GM12878 (cell line): ENCODE data around the gene MBD5. TPM values are rescaled to one million over a fixed set of nuclear protein-coding genes. Genes with fewer than 3 reads are reported as not detected.
A peak's percentile ranks its signal among the peaks of the same experiment; 100 is the strongest.

Source experiments
- ATAC-seq: fragments of 200-7000 bp; cut with Tn5 transposase; 3 replicates; pipeline ENCODE4 v1.9.1; 2020; ENCODE audit warnings: mild to moderate bottlenecking, moderate library complexity
- BruUV-seq: library from RNA; stranded (reverse); fragments of 400-500 nt; replicated peaks from 2 replicates; lab custom pipeline; 2021; lab: Mats Ljungman, UMichigan
- CTCF ChIA-PET: fragments of 300-600 bp; sonication (Branson Sonifier 250); formaldehyde crosslinking; extraction: SDS; loops from one replicate; lab custom pipeline; 2021; ENCODE audit warnings: inconsistent platforms; lab: Yijun Ruan, JAX
- POLR2A ChIA-PET: fragments of 350-600 bp; formaldehyde crosslinking; extraction: SDS; loops from one replicate; lab custom pipeline; 2021; ENCODE audit warnings: inconsistent platforms; lab: Charles Lee
- RAD21 ChIA-PET: fragments of 300-600 bp; sonication (Branson Sonifier 250); formaldehyde crosslinking; loops from one replicate; lab custom pipeline; 2023; ENCODE audit warnings: antibody characterized with exemption; ENCODE audit not compliant: unreplicated experiment; lab: Charles Lee
- SMC1A ChIA-PET: fragments of 300-600 bp; sonication (Branson Sonifier 250); formaldehyde crosslinking; loops from one replicate; lab custom pipeline; 2023; ENCODE audit not compliant: unreplicated experiment, uncharacterized antibody; lab: Charles Lee
- DNase-seq: peaks from one replicate; pipeline ENCODE4 v3.0.0-alpha.2; 2011; ENCODE audit warnings: low read depth, low spot score
- FAIRE-seq: peaks from 3 replicates; lab custom pipeline; 2011; peaks lifted over from hg19 to GRCh38; lab: Jason Lieb, UNC
- H2AFZ ChIP-seq: 2 replicates; pipeline ENCODE4 v1.6.0; 2011; ENCODE audit warnings: low read depth, low read length, control low read depth; ENCODE audit not compliant: control insufficient read depth
- H3K27ac ChIP-seq: 2 replicates; pipeline ENCODE4 v1.5.1; 2011; ENCODE audit warnings: control low read depth; ENCODE audit not compliant: control insufficient read depth, insufficient read depth
- H3K27me3 ChIP-seq, 2 experiments: replicated peaks in 1 of 2; 2 replicates each; pipeline versions ENCODE4 v1.6.0 to v1.6.1; 2011; ENCODE audit warnings: low read length in 1 of 2; ENCODE audit not compliant: control insufficient read depth in 2 of 2, insufficient read depth in 2 of 2
- H3K36me3 ChIP-seq, 2 experiments: 2 replicates each; pipeline ENCODE4 v1.5.1; 2011; ENCODE audit warnings: low read length in 1 of 2; ENCODE audit not compliant: control insufficient read depth in 2 of 2, insufficient read depth in 2 of 2
- H3K4me1 ChIP-seq: 2 replicates; pipeline ENCODE4 v1.6.1; 2011; ENCODE audit warnings: mild to moderate bottlenecking, low read length, moderate library complexity, mixed read lengths; ENCODE audit not compliant: control insufficient read depth, insufficient read depth
- H3K4me2 ChIP-seq: 2 replicates; pipeline ENCODE4 v1.6.0; 2011; ENCODE audit warnings: control low read depth; ENCODE audit not compliant: control insufficient read depth, insufficient read depth
- H3K4me3 ChIP-seq: fragments of 200-600 bp; sonication (generic); 2 replicates; pipeline ENCODE4 v1.5.1; 2016
- H3K79me2 ChIP-seq: 2 replicates; pipeline ENCODE4 v1.6.0; 2011; ENCODE audit warnings: low read length; ENCODE audit not compliant: control insufficient read depth, insufficient read depth
- H3K9ac ChIP-seq: 2 replicates; pipeline ENCODE4 v1.8.0; 2011; ENCODE audit warnings: low read length, control low read depth, mixed read lengths; ENCODE audit not compliant: control insufficient read depth, insufficient read depth
- H3K9me3 ChIP-seq: replicated peaks from 3 replicates; pipeline ENCODE4 v1.5.1; 2011; ENCODE audit warnings: mild to moderate bottlenecking, low read length; ENCODE audit not compliant: control insufficient read depth, insufficient read depth
- H4K20me1 ChIP-seq: 2 replicates; pipeline ENCODE4 v1.6.0; 2011; ENCODE audit not compliant: control insufficient read depth, insufficient read depth
- CBX3 ChIP-seq: fragments of 200-600 bp; sonication (generic); IDR thresholded peaks from 2 replicates; pipeline ENCODE4 v1.6.1; 2016; ENCODE audit warnings: low read depth, borderline replicate concordance
- CEBPB ChIP-seq, 2 experiments: fragments of 150-350 bp in 1 of 2; IDR thresholded peaks; 2 replicates each; pipeline ENCODE4 v1.6.1; 2012 to 2014; ENCODE audit warnings: low read depth in 2 of 2, low read length in 2 of 2, borderline replicate concordance in 1 of 2, inconsistent platforms in 1 of 2
- DPF2 ChIP-seq: fragments of 450-650 bp; IDR thresholded peaks from 2 replicates; pipeline ENCODE4 v1.6.1; 2017; ENCODE audit warnings: mild to moderate bottlenecking
- E4F1 ChIP-seq: fragments of 450-650 bp; IDR thresholded peaks from 2 replicates; pipeline ENCODE4 v1.6.1; 2018; ENCODE audit warnings: borderline replicate concordance, mild to moderate bottlenecking; ENCODE audit not compliant: partially characterized antibody
- FOXK2 ChIP-seq: fragments of 450-650 bp; IDR thresholded peaks from 2 replicates; pipeline ENCODE4 v1.6.1; 2017; ENCODE audit warnings: mild to moderate bottlenecking, moderate library complexity
- GATAD2B ChIP-seq: fragments of 450-650 bp; conservative IDR thresholded peaks from 2 replicates; pipeline ENCODE4 v1.6.1; 2017; ENCODE audit warnings: low read depth, mild to moderate bottlenecking, moderate library complexity
- NR2C1 ChIP-seq: fragments of 450-650 bp; IDR thresholded peaks from 2 replicates; pipeline ENCODE4 v1.6.1; 2017; ENCODE audit warnings: antibody characterized with exemption, mild to moderate bottlenecking, moderate library complexity
- PML ChIP-seq: IDR thresholded peaks from 2 replicates; pipeline ENCODE4 v1.6.1; 2012; ENCODE audit warnings: low read length, inconsistent platforms
- RELA ChIP-seq: fragments of 450-650 bp; IDR thresholded peaks from 2 replicates; pipeline ENCODE4 v1.8.0; 2014; ENCODE audit warnings: borderline replicate concordance; ENCODE audit not compliant: partially characterized antibody
- SUPT20H ChIP-seq: IDR thresholded peaks from 2 replicates; pipeline ENCODE4 v1.6.1; 2011; ENCODE audit warnings: low read depth, mild to moderate bottlenecking, low read length, moderate library complexity, borderline replicate concordance; ENCODE audit not compliant: control insufficient read depth
- TAF1 ChIP-seq: IDR thresholded peaks from 2 replicates; pipeline ENCODE4 v1.6.1; 2011; ENCODE audit warnings: mild to moderate bottlenecking, low read depth, low read length, borderline replicate concordance
- USF2 ChIP-seq: IDR thresholded peaks from 2 replicates; pipeline ENCODE4 v1.6.1; 2011; ENCODE audit warnings: low read depth, low read length, improper control_type of control experiment, borderline replicate concordance
- WRNIP1 ChIP-seq: IDR thresholded peaks from 2 replicates; pipeline ENCODE4 v1.6.1; 2011; ENCODE audit warnings: low read depth, low read length, improper control_type of control experiment, borderline replicate concordance
- ZNF592 ChIP-seq: fragments of 450-650 bp; IDR thresholded peaks from 2 replicates; pipeline ENCODE4 v1.6.1; 2017; ENCODE audit warnings: mild to moderate bottlenecking, moderate library complexity
- WGBS: methylation state at CpG from one replicate; pipeline ENCODE4 v1.1.6; 2016; ENCODE audit warnings: low lambda C conversion rate; ENCODE audit not compliant: insufficient replicate concordance, insufficient coverage; ENCODE audit errors: missing lambda C conversion rate; 5-methylcytosine and 5-hydroxymethylcytosine counted together
- in situ Hi-C: fragments of 300-500 bp; cut with MboI; formaldehyde crosslinking; loops from 9 replicates; pipeline ENCODE4 v1.14.3; 2018; ENCODE audit warnings: mixed read lengths
- intact Hi-C: fragments of 100-400 bp; cut with micrococcal nuclease; formaldehyde crosslinking; loops from one replicate; pipeline ENCODE4 v1.14.2; 2022; ENCODE audit not compliant: unreplicated experiment
- polyA plus RNA-seq, 11 experiments: library from polyadenylated mRNA; depleted of rRNA in 4 of 11; unstranded in 6 of 11; stranded (reverse) in 5 of 11; fragments of >200 nt; fragmentation: Nextera tagmentation in 4 of 11; fragmentation: Illumina TruSeq in 1 of 11; extraction: Ambion mirVana in 4 of 11; extraction: Trizol in 1 of 11; gene quantifications; 1 replicate in 1 of 11; 2 replicates in 10 of 11; pipeline versions ENCODE4 v1.2.1 to v1.2.3, GENCODE V29; 2011 to 2016; ENCODE audit warnings: inconsistent platforms in 2 of 11, missing spikeins in 2 of 11, low read depth in 1 of 11
- total RNA-seq, 4 experiments: library from RNA; depleted of rRNA in 3 of 4; stranded (reverse); fragments of >200 nt in 3 of 4; fragmentation: Illumina TruSeq in 1 of 4; extraction: Trizol in 1 of 4; gene quantifications; 2 replicates each; pipeline versions ENCODE4 v1.2.1 to v1.2.3, GENCODE V29; 2013 to 2021
- TF ChIP-seq, protein P1 (sequence below): IDR thresholded peaks from 2 replicates; pipeline ENCODE4 v1.6.1; 2011; ENCODE audit warnings: borderline replicate concordance, low read depth, mild to moderate bottlenecking, moderate library complexity, mixed read lengths, low read length; ENCODE audit not compliant: insufficient read depth; ENCODE audit errors: extremely low read length

The MBD5 gene
- total and polyA plus RNA-seq, 10 of the 15 experiments (the other 5 are each of a cell fraction or from before 2014, with no cell fraction given), result 7.4 to 58.0 (median 21.2) TPM

DNA sequence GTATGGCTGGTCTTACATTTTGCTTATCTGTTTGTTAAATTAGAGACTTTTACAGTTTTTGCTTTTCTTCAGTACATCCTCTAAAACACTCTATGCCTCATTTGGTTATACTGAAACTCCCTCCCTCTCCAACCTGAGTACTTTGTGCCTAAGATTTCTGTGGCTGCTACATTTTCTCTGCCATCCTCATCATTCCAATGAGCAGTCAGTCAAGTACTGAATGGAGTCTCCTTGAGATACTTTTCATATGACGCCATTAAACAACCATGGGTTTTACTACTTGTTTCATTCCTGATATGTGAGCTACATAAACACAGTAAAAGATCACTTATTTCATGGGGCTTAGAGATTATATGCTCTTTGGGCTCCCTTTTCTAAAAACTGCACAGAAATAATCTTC is 427.0 kb downstream of the MBD5 start:
- WGBS, result 100% methylated on average over 1 of the region's 1 CpG
- no peak overlapping the region for H3K27ac ChIP-seq
- no peak overlapping the region for H2AFZ ChIP-seq
- no peak overlapping the region for H3K9ac ChIP-seq
- no peak for DNase-seq
- SMC1A ChIA-PET, result no interaction called here
- no peaks in the 10 kb centered on the region for H3K36me3 ChIP-seq
- no peaks in the 10 kb centered on the region; the same call in 1 of the 3 replicates for H3K9me3 ChIP-seq
- no peaks in the 10 kb centered on the region for H4K20me1 ChIP-seq
- intact Hi-C loops, result no loop called here
- POLR2A ChIA-PET, result no interaction called here
- H3K4me3 ChIP-seq, result no peak overlapping the region
- H3K27me3 ChIP-seq, result no peaks in the 10 kb centered on the region
- no peak overlapping the region for H3K4me2 ChIP-seq
- ATAC-seq, result no peak
- in situ Hi-C loops, result no loop called here
- H3K79me2 ChIP-seq, result no peaks in the 10 kb centered on the region
- CTCF ChIA-PET, result no interaction called here
- no TSS peak for BruUV-seq
- RAD21 ChIA-PET, result no interaction called here
- H3K4me1 ChIP-seq, result no peaks in the 10 kb centered on the region
- peak; percentile 13 for FAIRE-seq
- TF ChIP-seq FOXK2 (no peak), RELA (no peak), NR2C1 (no peak), CEBPB (IDR thresholded peaks at IDR 0.05; ENCODE audit: borderline replicate concordance in 1 of 2, low read depth in 2 of 2, low read length in 2 of 2) (no peak), SUPT20H (no peak), E4F1 (no peak), DPF2 (no peak), GATAD2B (no peak), PML (no peak), WRNIP1 (no peak), ZNF592 (no peak), USF2 (no peak), TAF1 (no peak), CBX3 (no peak)
- TF ChIP-seq, protein P1, sequence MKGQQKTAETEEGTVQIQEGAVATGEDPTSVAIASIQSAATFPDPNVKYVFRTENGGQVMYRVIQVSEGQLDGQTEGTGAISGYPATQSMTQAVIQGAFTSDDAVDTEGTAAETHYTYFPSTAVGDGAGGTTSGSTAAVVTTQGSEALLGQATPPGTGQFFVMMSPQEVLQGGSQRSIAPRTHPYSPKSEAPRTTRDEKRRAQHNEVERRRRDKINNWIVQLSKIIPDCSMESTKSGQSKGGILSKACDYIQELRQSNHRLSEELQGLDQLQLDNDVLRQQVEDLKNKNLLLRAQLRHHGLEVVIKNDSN, result no peak
